SK-N-DZ (cell line): ENCODE measurements around the gene GNG12.

Source experiments
- DNase-seq: peaks from one replicate; pipeline ENCODE4 v3.0.0-alpha.2; 2015; ENCODE audit warnings: low spot score

Gene GNG12

DNA sequence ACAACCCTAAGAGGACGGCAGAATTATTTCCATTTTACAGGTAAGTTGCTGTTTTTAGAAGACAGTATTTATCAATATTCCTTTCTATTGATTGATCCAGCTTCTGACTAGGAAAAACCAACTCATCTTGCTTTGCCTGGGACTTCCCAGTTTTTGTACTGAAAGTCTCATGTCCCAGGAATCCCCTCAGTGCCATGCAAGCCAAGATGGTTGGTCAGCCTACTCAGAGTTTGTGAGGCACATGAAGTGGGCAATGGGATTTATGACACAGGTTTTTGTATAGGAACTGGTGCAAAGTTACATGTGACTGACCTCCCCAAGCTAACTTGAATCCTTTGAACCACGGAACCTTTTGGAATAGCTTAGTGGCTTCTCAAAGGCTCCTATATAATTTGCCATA lies 45.5 kb downstream of the GNG12 start:
- DNase-seq, result no peak

DNA sequence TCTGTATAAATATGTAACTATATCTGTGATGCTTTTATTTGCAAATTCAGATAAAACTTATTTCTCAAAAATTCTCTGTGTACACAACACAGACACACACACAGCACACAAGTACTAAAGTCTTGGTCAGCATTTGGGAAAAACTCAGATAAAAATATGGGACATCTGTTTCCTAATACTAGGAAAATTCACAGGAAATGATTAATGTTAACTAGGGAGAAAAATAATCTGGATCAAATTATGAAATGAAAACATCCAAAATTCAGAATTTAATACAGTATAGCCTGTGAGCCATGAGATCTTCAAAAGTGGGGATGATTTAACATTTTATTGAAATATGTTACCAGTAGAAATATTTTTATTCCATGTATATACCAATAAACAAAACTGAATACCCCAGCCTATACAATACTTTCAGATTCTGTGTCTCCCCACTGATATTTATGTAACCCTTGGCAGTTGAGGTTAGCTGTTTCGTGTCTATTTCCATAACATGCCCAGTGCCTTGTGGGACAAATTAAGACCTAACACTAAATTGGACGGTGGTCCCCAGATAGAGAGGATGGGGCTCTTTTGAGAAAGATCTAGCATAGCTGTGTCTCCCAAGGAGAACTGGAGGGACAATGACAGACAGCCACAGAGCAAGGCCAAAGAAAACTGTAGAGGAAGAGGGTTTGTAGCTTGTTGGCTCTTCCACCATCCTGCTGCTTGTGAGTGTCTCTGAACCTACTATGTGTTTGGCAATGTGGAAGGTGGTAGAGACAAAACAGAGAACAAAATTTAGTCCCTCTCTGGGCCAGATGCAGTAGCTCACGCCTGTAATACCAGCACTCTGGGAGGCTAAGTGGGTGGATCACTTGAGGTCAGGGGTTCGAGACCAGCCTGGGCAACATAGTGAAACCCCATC lies 47.2 kb downstream of the GNG12 start:
- no peak for DNase-seq

DNA sequence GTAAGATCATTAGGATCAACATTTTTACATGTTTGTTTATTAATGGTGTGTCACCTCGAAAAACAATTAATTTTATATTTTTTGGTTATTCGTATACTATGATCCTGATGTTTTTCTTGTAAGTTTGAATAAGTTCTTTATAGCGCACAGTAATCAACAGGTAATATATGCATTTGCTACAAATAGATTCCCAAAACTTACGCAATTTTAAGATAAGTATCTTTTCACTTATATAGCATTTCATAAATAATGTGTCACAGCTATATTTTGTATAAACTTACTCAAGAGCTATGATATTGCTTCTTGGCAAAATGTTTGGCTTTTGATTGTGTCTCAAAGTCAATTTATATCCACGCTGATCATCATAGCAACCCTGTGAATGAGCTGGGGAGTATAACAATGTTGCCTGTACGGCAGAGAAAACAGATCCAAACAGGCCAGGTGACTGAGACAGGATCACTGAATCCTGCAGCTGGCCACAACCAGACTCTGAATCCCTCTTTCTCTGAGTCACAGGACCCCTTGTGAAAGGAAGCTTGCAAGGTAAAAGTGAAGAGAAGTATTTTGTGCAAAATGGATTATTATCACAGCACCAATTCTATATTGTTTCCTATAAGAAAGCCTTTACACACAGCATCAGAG lies 48.6 kb downstream of the GNG12 start:
- DNase-seq, result no peak

DNA sequence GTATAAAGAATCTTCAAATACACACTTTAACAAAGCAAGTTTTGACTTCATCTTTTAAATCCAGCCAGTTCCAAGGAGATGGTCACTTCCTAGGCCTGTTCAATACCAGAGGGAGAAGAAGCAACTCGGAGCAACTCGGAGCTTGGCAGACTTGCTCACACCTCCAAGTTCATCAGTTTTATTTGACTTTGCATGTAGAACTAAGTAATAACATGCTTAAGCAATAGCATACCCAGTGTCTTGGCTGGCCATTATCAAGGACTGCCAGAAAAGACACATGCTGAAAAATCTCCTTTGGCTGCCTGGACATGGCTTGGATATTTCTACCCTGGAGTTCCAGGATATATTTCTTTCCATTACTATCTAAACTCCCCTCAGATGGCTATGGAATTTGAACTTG lies 52.6 kb downstream of the GNG12 start:
- no peak for DNase-seq

DNA sequence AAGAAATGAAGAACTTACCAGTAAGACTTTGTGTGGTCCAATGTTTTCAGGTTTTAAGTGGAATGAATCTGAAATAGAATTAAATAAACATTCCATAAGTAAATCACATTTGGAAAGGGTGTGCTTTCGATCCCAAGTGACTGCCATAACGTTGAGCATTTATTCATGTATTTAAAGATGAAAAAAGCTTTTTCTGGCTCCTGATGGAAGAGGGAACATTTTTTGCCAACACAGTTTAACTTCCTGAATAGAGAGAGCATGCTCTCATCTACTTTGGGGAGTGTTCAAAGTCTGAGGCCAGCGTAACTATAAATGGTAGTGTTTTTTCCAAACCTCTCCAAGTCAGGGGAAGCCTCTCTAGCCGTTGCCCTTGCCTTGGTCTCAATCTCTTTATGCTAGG lies 55.8 kb downstream of the GNG12 start:
- no peak for DNase-seq

DNA sequence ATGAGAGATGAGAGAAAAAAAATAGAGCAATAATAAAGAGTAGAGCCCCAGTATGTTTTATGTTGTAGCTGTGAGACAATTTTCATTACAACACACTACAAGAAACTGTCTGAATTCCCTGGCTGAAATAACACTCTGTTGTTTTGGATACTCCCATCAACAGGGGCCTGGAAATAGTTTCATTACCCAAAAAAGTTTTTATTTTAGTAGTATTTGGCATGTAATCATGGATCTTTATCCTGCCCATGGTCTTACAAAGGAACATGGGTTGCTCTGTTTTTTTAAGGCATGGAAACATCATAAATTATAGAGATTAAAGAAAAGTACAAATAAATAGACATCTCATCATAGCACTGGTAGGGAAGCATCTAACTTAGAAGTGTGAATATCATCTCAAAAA lies 56.3 kb downstream of the GNG12 start:
- DNase-seq, result no peak

DNA sequence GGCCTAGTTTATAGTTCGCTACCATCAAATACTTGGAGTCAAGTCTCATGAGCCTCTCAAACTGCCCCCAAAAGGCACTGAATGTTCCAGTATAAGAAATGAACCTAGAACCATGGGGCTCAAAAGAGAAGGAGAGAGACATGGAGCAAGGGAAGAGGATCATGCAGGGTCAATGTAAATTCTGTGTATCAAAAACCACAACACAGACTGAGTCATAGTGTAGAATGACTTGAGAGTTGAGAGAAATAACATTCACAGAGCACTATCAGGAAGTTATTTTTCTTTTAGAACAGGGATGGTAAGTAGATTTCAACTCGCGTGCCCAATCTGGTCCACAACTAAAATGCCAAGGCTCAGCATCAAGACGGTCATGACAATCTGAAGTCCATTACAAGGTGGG lies 59.8 kb downstream of the GNG12 start:
- DNase-seq, result no peak

DNA sequence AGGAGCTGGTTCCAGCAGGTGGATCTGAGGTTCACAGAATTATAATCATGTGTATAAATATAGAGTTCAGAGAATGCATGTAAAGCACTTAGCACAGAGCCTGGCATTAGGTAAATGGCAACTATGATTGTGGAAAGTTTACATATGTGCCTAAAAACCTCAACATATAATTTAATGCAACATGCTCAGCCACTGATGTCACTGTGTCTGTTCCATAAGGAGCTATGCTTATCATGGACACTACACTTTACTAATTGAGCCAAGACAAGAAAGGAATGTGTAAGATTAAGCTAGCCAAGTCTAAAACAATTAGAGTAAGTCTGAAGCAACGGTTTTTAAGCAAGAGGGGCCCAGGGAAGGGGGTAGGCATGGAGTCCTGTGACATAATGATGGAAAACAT lies 61.5 kb downstream of the GNG12 start:
- no peak for DNase-seq

DNA sequence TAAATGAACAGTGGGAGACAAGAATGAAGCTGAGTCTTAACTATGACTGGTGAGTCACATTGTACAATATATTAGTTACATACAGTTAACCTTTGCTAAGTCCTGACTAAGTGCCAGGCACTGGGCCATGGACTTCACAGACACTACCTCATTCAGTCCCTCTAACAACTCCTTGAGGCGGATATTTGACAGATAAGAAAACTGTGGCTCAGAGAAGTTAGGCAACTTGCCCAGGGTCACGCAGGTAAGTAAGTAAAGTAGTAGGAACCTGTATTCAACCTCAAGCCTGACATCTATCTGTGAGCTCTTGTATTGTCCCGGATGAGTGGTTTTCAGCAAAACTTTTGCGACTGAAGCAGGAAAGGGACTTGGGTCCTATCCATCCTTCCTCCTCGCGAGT lies 62.1 kb downstream of the GNG12 start:
- no peak for DNase-seq

DNA sequence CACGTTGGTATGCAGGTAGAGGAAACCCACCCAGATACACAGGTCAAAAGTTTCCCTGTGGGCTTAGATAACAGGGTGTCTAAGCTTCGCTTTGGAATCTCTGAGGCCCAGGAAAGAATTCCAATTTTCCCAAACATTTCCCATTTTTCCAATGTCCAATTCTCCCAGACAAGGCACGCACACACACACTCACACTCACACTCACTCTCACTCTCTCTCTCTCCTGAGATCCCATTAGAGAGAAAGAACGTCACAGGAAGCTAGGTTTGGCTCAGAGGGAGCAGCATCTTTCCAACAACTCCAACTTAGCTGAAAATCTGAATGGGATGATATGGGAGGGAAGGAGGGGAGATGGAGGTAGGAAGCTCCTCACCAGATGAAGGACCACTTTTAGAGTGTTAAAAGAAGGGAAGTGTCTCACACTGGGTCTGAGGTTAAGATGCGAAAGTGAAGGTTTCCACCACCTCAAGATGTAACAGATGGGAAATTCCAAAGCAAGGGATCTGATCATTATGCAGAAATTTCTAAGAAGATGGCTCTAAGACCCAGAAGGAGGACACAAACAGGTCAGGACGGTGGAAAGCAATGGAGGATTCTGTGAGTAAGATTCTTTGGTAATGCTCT lies 63.5 kb downstream of the GNG12 start:
- no peak for DNase-seq

DNA sequence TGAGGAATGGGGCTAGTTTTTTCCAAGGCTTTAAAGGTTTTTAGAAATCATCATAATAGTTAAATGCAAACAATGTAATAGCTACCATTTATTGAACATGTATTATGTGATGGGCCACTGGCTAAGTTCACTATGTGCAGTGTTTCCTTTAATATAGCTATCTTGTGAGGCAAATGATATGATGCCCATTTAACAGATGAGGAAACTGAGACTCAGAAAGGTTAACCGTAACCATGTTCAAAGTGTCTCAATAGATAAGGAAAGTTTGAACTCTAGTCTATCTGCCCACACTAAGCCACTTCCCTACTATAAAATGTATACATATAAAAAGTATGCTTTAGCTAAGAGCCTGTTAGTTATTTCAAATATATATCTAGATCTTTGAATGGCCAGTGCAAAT lies 64.8 kb downstream of the GNG12 start:
- no peak for DNase-seq

DNA sequence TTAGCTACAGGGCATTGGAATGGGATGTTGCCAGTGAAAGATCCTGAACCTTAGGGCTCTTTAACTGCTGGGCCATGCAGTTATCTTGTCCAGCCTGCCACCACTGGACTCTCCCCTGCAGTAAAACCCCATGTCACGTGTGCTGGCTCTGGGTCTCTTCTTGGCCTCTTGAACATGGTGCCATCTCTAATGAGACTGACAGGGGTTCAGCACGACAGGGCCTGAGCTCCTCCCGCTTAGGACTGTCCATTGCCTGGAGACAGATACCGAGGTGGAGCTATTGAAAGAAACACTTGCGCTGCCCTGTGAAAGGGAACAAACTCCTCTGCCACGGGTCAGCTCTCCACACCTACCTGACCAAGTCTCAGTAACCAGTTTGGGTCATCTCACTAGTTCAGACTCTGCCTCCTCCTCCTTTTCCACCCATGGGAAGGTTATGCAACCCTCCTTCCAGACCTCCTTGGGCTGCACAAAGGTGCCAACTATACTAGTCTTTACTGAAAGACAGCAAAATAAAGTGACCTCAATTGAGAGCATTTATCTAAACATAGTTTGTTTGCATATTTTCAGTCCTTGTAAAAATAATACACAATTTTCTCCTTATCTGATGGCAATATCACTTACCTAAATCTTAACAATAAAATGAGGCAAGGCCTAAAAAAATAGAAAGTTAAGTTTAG lies 66.0 kb downstream of the GNG12 start:
- DNase-seq, result no peak

DNA sequence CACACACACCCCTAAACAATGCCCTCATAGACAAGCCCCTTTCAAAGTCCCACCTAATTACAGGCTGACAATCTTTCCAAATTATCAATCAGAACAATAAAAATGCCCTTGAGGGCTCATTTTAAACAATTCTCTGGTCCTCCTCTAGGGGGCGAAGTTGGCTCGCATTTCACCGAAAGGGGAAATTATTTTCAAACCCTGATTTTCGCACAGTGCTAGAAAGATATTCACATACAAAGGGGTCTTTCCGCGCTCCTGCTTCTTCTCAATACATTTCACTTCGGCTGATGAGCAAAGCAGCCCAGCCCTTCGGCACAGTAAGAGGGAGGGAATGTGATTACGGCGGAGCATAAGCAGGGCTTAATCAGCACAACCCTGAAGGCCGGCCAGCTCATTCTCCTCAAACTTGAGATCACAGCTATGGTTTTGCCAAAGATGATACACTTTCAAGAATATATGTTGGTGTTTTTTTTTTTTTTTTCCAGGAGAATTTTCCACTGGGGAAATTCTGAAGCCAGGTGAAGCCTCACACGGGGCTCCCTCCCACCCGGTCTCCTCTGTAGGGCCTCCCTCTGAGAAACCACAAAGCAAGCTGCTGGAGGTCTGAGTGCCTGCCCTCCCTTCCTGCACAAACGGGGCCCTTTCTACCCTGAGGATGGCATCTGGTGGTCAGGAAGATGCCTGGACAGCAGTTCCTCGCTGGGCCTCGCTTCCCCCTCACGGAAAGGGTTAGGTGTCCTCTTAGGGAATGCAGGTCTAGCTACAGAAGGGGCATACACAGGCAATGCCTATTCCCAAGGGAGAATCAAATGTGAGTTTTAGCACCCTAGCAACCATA lies 66.9 kb downstream of the GNG12 start:
- DNase-seq, result peak; percentile 68

DNA sequence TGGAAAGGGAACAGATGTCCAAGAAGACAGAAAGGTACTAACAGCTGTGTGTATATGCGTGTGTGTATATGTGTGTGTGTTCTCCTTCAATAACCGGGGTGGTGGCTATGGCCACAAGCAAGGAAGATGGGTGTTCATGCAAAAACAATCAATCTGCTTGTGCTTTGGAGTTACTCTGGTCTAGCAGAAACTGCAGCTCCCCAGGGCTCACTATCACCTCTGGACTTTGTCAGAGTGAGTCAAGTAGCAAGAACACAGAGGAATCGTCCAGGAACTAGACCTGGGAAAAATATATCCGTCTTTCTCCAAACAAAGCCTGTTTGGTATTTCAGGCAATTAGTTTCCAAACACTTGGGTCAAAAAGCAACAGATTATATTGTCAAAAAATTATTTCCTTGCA lies 68.6 kb downstream of the GNG12 start:
- DNase-seq, result no peak

DNA sequence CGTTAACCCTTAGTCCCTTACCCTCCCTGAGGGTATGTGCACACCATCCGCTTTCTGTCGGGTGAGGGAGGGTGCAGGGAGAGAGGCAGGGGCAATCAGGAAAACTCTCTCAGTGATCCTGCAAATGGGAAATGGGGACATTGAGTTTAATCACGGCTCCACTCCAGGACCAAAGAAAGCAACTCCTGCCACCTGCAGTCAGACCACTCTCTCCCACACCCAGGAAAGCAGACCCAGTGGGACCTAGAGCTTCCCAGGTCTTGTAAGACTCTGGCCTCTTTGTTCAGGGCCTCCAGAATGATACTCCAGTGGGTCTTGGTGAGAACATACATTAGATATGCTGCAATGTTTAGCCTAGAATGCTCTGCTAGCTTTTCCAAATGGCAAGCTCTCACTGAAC lies 71.5 kb downstream of the GNG12 start:
- DNase-seq, result no peak

DNA sequence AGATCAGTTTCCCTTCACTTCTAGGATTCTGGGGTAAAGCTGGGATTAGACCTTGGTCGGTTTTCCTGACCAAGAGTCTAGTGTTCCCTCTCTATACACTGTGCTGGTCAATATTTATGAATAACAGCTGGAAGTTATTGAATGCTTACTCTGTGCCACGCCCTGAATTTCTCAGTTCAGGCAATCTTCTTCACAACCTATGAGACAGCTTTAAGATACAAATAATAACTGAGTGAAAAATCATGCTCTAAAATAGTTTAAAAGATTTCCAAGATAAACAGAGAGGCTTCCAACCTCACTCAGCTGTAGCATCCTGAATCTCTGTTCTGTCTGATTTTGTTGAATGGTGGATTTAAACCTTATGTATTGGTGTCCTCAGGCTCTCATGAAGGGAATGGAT lies 72.2 kb downstream of the GNG12 start:
- DNase-seq, result no peak

DNA sequence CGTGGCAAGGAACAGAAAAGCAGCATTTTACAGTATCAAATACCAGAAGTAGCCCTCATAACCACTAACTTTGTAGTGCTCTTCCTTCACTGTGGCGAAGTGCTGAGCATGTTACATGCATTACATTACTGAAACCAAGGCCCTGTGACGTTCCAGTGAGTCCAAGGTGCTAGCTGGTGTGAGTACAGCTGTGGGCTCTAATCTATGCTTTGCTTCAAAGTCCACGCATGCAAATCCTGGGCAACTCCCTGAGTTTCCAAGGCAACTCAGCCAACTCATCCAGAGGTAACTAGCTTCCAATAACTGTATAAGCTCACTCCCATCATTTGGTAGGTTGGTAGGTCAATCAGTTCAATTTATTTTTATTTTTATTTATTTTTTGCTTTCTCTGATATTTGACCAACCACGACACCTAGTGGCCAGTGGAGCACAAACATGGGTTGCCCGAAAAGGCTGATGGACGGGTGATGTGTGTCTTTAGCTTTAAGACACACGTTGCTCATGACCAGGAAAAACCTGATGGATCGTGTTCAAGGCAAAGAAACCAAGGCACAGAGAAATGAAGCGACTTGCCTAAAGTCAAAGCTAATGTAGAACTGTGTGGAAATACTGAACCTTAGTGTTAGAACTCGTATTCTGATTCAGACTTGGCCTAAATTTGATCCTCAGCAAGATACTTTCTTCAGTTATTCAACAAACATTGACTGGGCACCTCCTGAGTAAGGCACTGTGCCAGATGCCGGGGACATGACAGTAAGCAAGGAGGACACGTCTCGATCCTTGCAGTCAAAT lies 73.0 kb downstream of the GNG12 start:
- peak; percentile 36 for DNase-seq

DNA sequence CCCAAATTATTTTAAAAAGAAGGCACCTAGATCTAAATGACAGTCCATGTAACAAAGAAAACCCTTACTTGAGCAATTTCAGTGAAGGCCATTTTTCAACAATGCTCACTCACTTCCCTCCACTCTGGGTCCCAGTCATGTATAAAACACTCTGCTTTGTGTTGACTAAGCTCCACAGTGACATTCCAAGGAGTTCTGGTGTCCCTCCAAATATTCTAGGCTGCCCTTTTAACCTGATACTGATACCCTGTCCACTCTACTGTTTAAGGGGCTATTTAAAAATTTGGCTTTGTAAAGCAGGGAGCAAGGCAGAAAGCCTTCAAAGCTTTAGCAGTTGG lies 73.6 kb downstream of the GNG12 start:
- no peak for DNase-seq

DNA sequence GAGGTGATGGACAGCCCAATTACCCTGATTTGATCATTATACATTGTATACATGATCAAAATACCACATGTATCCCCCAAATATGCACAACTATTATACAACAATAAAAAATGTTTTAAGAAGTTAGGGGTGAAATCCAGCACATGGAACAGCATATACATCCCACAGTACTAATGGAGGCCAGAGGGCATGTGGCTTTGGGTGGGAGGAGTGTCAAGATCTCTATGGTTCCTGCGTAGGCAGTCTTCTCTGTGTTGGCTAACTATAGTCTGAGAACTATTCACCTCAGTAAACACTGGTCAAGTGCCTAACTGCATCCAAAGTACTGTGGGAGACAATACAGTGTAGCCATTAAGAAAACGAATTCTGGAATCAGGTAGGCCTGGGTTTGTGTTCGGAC lies 74.2 kb downstream of the GNG12 start:
- DNase-seq, result no peak

DNA sequence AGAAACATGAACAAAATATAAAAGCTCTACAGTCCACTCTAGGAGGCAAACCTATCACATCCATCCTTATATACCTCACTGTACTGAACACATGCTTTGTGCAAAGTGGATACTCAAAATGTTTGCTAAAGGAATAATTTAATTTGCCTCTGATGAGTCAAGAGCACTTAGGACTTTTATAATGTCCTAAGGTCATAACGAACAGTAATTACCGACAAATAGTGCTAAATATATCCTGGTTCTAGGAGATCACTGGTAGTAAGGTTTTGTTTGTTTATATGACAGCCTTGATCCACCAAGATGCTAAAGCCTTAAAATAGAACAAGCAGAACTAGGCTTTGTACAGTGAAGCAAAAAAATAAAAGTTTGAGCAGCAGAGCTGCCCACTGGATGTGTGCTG lies 77.6 kb downstream of the GNG12 start:
- no peak for DNase-seq

DNA sequence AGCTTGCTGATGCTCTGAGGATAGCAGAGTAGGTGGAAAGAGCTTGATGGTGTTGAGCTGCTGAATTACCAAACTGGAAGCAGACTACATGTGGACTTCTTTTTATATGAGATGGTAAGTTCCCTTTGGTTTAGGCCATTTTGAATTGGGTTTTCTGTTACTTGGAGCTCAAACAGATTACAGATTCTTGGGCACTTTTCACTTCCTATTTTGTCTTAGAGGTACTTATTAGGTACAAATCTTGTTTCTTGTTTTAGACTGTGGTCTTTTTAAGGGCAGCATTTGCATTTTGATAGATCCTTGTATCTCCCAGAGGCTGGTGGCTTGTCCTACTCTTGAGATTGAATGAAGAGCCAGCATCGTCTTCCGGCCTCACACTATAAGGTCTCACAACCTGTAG lies 78.1 kb downstream of the GNG12 start:
- no peak for DNase-seq
